ENCODE results near the gene GRIN2B. TPM values are rescaled to one million over a fixed set of nuclear protein-coding genes. Genes with fewer than 3 reads are reported as not detected.

GRIN2B gene
- polyA plus RNA-seq, 1 of the 3 experiments (the other 2 are of a cell fraction): not detected

DNA sequence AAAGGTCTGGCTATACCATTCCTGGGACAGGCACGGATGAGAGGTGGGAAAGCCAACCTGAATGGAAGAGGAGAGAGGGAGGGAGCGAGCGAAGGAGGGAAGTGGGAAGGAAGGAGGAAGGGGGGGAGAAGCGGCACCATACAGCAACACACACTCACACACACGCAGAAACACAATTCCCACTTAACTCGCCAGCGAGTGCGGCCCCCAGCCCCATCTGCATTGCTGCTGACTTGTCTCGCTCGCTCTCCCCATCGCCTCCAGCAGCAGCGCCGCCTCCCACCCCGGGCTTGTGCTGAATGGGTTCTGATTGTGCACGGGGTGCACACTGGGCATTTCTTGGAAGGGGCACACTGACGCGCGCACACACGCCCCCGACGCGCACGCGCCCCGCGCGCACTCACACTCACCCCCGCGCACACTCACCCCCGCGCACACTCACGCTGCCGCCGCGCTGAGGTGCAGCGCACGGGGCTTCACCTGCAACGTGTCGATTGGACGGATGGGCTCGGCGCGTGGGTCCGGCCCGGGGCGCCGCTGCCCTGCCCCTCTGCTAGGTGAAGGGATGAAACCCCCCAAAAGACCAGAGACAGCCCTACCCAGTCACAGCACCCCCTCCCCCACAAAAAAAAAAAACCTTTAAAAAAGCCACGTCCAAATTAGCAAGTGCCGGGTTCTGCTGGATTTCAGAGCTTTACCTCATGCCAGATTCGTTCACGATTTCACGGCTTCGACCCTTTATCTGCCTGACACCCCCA, 685 bp downstream of the GRIN2B start:
- Histone ChIP-seq H3K27me3 (ENCODE audit: insufficient read depth) (peaks cover 30% of the 10 kb centered on the region; the same call in 1 of the 2 replicates), H3K9me2 (no peaks in the 10 kb centered on the region), H3K27ac (ENCODE audit: low read depth in 2 of 2, low read length in 1 of 2) (no peak overlapping the region), H3K79me2 (ENCODE audit: insufficient read depth) (no peaks in the 10 kb centered on the region), H3F3A (replicated peaks; ENCODE audit: insufficient read depth) (no peaks in the 10 kb centered on the region), H3K36me3 (replicated peaks in 1 of 2; ENCODE audit: control insufficient read depth in 1 of 2, insufficient read depth in 2 of 2, low read length in 1 of 2) (no peaks in the 10 kb centered on the region), H3K9ac (no peak overlapping the region), H3K4me3 (ENCODE audit: low read depth in 2 of 2, low read length in 1 of 2) (0 out of 4 replicates have a peak overlapping the region, but pooled peaks of 1 of the 2 experiments have one; percentile 16), H3K4me2 (peak overlapping the region; percentile 28; the same call in 1 of the 2 replicates), H4K20me1 (ENCODE audit: insufficient read depth) (no peaks in the 10 kb centered on the region), H2AFZ (ENCODE audit: low read depth) (no peak overlapping the region), H3K9me3 (no peaks in the 10 kb centered on the region), H3K4me1 (ENCODE audit: control insufficient read depth in 1 of 2, insufficient read depth in 2 of 2, low read depth in 1 of 2, low read length in 1 of 2) (no peaks in the 10 kb centered on the region)
- CTCF ChIA-PET: no interaction called here
- WGBS (ENCODE audit: low lambda C conversion rate): 7% methylated on average over 23 of the region's 53 CpGs
- TF ChIP-seq RXRA (IDR thresholded peaks at IDR 0.05; ENCODE audit: borderline replicate concordance, low read depth): no peak
- TF ChIP-seq NRF1 (IDR thresholded peaks at IDR 0.05; ENCODE audit: low read depth, low read length): no peak
- no peak for TF ChIP-seq RFX5 (IDR thresholded peaks at IDR 0.05; ENCODE audit: low read length)
- peak; percentile 12 for DNase-seq
- POLR2A ChIA-PET: no interaction called here

GRCh38 chr12:13979772-13980378, 1.5 kb downstream of the GRIN2B start:
- DNase-seq: no peak
- Histone ChIP-seq H3K4me1 (ENCODE audit: control insufficient read depth in 1 of 2, insufficient read depth in 2 of 2, low read depth in 1 of 2, low read length in 1 of 2) (no peaks in the 10 kb centered on the region), H3K36me3 (replicated peaks in 1 of 2; ENCODE audit: control insufficient read depth in 1 of 2, insufficient read depth in 2 of 2, low read length in 1 of 2) (no peaks in the 10 kb centered on the region), H3F3A (replicated peaks; ENCODE audit: insufficient read depth) (no peaks in the 10 kb centered on the region), H3K9ac (no peak overlapping the region), H3K9me2 (no peaks in the 10 kb centered on the region), H3K79me2 (ENCODE audit: insufficient read depth) (no peaks in the 10 kb centered on the region), H3K9me3 (no peaks in the 10 kb centered on the region), H4K20me1 (ENCODE audit: insufficient read depth) (no peaks in the 10 kb centered on the region), H3K27me3 (ENCODE audit: insufficient read depth) (peaks cover 30% of the 10 kb centered on the region; the same call in 1 of the 2 replicates), H2AFZ (ENCODE audit: low read depth) (no peak overlapping the region), H3K4me2 (no peak overlapping the region), H3K27ac (ENCODE audit: low read depth in 2 of 2, low read length in 1 of 2) (no peak overlapping the region), H3K4me3 (ENCODE audit: low read depth in 2 of 2, low read length in 1 of 2) (no peak overlapping the region)
- ChIA-PET CTCF (no interaction called here), POLR2A (no interaction called here)
- TF ChIP-seq RXRA (IDR thresholded peaks at IDR 0.05; ENCODE audit: borderline replicate concordance, low read depth) (no peak), USF2 (IDR thresholded peaks at IDR 0.05; ENCODE audit: borderline replicate concordance, low read depth, low read length) (no peak), FOXM1 (IDR thresholded peaks at IDR 0.05; ENCODE audit: low read depth) (no peak), PBX3 (IDR thresholded peaks at IDR 0.05) (no peak), YY1 (IDR thresholded peaks at IDR 0.05; ENCODE audit: low read depth) (no peak), EP300 (IDR thresholded peaks at IDR 0.05; ENCODE audit: borderline replicate concordance in 1 of 2, low read depth in 1 of 2, low read length in 1 of 2) (no peak), SIN3A (IDR thresholded peaks at IDR 0.05; ENCODE audit: borderline replicate concordance, low read depth, low read length) (no peak), TCF12 (IDR thresholded peaks at IDR 0.05) (no peak)
- TF ChIP-seq, protein P1, sequence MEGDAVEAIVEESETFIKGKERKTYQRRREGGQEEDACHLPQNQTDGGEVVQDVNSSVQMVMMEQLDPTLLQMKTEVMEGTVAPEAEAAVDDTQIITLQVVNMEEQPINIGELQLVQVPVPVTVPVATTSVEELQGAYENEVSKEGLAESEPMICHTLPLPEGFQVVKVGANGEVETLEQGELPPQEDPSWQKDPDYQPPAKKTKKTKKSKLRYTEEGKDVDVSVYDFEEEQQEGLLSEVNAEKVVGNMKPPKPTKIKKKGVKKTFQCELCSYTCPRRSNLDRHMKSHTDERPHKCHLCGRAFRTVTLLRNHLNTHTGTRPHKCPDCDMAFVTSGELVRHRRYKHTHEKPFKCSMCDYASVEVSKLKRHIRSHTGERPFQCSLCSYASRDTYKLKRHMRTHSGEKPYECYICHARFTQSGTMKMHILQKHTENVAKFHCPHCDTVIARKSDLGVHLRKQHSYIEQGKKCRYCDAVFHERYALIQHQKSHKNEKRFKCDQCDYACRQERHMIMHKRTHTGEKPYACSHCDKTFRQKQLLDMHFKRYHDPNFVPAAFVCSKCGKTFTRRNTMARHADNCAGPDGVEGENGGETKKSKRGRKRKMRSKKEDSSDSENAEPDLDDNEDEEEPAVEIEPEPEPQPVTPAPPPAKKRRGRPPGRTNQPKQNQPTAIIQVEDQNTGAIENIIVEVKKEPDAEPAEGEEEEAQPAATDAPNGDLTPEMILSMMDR (IDR thresholded peaks at IDR 0.05): no peak
- TF ChIP-seq, protein P2, sequence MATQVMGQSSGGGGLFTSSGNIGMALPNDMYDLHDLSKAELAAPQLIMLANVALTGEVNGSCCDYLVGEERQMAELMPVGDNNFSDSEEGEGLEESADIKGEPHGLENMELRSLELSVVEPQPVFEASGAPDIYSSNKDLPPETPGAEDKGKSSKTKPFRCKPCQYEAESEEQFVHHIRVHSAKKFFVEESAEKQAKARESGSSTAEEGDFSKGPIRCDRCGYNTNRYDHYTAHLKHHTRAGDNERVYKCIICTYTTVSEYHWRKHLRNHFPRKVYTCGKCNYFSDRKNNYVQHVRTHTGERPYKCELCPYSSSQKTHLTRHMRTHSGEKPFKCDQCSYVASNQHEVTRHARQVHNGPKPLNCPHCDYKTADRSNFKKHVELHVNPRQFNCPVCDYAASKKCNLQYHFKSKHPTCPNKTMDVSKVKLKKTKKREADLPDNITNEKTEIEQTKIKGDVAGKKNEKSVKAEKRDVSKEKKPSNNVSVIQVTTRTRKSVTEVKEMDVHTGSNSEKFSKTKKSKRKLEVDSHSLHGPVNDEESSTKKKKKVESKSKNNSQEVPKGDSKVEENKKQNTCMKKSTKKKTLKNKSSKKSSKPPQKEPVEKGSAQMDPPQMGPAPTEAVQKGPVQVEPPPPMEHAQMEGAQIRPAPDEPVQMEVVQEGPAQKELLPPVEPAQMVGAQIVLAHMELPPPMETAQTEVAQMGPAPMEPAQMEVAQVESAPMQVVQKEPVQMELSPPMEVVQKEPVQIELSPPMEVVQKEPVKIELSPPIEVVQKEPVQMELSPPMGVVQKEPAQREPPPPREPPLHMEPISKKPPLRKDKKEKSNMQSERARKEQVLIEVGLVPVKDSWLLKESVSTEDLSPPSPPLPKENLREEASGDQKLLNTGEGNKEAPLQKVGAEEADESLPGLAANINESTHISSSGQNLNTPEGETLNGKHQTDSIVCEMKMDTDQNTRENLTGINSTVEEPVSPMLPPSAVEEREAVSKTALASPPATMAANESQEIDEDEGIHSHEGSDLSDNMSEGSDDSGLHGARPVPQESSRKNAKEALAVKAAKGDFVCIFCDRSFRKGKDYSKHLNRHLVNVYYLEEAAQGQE (IDR thresholded peaks at IDR 0.05; ENCODE audit: low read depth, low read length): no peak
- WGBS (ENCODE audit: low lambda C conversion rate): 18% methylated on average over 15 of the region's 15 CpGs
